GM19324 (cell line): ENCODE data around the gene UBL4A.

Experiments
- ATAC-seq: cut with Tn5 transposase; IDR thresholded peaks from one replicate; pipeline ENCODE4 v1.9.1; 2021; ENCODE audit warnings: mild to moderate bottlenecking, moderate library complexity; ENCODE audit not compliant: unreplicated experiment, low FRiP score

The UBL4A gene

DNA sequence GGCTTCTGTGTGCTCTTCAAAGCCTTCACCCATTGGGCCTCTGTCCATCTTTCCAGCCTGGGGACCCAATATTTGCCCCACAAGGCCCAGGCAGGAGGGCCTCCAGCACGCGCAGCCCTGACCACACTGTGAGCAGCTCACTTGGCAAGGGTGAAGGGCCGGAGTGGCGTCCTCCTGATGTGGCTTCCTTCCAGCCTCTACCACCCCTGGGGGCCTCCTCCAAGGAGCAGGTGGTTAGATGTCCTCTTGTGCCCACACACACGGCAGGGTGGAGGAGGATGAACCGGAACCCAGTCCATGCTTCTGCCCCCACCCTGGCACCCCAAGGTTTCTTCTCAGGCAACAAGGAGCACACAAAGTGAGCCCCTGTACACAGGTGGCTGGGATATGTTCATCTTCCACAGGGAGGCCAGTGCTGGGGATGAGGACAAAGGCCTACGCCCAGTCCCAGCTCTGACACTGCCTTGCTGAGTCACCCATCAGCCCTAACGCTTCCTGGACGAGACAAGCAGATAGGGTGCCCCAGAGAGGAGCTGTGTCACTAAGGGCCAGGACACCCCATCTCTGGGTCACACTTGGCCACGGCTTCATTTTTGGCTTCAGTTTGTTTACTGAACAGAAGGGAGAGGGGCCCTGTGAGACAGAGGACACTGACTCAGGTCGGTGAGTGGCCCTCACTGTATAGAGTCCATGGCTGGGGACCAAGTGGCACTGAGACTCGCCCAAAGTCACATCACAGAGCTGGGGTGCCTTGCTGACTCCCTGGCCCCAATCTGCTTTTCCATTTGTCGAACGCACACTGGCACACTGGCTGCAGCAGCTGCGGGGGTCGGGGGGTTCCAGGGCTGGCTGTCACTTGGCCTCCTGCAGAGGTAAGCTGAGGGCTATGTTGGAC is 1.9 kb downstream of the UBL4A start:
- ATAC-seq, result no peak

DNA sequence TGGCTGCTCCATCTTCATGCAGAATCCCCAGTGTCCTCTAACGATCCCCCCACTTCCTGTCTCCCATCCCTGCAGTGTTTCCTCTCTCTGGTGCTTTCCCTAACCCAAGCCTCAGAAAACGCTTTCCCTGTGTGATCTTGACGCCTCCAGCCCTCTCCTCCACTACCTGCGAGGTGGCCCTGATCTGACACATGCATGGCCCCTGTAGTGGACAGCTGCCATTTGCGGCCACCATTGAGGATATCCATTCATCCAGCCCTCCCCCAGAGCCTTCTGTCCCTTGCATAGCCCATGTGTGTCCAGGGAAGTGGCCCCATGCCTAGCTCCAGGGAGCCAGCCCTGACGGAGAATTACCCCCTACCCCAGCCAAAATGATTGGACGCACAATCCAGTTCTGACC is 3.1 kb downstream of the UBL4A start:
- no peak for ATAC-seq

- no peak for ATAC-seq
These were observed 3.6 kb downstream of the UBL4A start for GRCh38 chrX:154482786-154483185.

DNA sequence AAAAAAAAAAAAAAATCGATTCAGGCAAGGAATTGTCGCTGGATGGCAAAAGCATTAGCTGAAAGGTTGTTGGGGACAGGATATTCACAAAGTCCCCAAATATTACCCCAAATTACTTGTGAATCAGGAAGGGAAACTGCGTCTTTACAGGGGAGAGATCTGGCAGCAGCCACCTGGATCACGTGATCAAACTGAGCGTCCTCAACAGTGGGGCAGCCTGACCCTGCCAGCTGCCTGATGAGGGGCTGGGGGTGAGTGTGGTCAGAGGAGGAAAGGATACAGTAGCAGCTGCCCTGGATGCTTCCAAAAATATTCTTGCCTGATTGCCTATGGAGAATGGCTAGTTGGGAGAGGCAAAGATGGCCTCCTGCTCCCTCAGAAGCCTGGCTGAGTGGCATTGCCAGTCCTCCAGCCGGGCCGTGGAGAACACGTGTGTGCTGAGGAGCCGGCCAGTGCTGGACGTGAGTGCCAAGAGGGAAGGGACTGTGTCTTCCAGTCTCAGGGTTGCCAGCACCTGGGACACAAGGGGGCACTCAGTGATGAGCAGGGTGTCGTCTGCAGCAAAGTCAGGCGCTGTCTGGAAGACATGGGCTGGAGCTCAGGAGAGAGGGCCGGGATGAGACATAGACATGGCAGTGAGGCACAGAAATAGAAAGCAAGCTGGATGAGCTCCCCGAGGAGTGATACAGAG is 4.4 kb downstream of the UBL4A start:
- no peak for ATAC-seq

DNA sequence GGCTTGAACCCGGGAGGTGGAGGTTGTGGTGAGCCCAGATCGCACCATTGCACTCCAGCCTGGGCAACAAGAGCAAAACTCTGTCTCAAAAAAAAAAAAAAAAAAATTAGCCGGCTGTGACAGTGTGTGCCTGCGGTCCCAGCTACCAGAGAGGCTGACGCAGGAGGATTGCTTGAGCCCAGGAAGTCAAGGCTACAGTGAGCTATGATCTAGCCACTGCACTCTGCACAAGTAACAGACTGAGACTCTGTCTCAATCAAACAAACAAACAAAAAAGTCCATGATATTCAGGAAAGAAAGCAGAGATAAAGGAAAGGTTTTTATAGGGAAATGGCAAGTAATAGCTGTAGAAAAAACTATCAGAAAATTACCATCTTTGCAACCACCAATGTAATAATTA is 5.2 kb downstream of the UBL4A start:
- ATAC-seq, result no peak

DNA sequence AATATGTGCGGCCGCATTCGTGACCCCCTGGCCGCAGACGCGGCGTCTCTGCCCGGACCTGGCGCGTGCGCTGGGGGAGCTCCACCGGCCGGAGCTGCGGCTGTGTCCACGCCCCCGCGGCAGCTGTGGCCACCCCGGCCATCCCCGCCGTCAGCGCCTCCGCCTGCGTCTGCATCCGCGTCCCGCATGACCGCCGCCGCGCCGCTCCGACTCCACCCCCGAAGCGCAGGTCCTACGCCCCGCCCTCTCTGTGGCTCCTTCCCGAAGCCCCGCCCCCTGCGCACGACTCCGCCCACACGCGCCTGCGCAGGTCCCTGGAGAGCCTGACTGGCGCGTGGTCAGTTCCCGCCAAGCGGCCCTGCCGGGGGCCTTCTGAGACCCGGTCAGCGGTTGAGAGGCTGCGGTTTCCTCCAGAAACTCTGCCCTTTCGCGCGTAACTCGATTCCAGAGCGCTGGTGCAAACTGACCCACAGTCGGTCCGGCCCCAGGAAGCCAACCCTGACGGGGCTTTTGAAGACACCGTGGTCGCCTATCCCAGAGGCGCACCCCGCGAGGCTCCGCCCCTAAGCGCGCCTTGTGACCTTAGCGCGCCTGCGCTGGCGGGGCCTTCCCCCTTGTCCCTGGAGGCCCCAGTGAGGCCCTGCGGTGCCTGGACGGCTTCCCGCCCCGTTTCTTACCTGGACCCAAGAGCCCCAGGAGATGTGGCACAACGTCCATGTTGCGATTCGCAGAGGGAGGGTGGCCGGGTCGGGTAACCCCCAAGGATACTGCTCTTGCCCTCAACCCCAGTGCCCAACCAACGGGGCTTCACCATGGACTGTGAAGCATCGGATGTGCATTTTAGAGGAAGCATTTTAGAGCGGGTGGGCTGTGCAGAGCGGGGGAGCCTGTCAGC is 7.4 kb downstream of the UBL4A start, which contains the start of gene LAGE3:
LAGE3 (minus strand) TSS at position 554 of the 895 bp plus-strand sequence; CDS start at position 188, 366 bp downstream.
- ATAC-seq, result peak; percentile 85

GRCh38 chrX:154477891-154478477 is 8.4 kb downstream of the UBL4A start:
- no peak for ATAC-seq

GRCh38 chrX:154476821-154477220 is 9.6 kb downstream of the UBL4A start:
- ATAC-seq, result no peak

DNA sequence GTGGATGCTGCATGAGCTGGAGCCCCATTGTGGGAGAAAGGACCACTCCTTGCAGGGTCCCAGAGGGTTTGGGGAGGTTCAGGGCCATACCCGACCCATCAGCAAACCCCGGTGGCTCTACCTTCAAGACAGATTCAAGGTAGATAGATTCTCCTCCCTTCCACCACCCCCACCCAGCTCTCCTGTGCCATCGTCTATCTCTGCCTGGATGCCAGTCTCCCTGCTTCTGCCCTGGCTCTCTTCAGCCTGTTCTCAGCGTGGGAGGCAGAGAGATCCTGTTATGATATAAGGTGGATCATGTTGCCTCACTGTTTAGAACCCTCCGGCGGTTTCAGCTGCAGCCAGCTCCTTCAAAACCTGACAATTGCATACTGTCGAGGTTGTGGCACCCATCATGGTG is 12.7 kb downstream of the UBL4A start:
- no peak for ATAC-seq

GRCh38 chrX:154472685-154473632 is 13.5 kb downstream of the UBL4A start:
- no peak for ATAC-seq

DNA sequence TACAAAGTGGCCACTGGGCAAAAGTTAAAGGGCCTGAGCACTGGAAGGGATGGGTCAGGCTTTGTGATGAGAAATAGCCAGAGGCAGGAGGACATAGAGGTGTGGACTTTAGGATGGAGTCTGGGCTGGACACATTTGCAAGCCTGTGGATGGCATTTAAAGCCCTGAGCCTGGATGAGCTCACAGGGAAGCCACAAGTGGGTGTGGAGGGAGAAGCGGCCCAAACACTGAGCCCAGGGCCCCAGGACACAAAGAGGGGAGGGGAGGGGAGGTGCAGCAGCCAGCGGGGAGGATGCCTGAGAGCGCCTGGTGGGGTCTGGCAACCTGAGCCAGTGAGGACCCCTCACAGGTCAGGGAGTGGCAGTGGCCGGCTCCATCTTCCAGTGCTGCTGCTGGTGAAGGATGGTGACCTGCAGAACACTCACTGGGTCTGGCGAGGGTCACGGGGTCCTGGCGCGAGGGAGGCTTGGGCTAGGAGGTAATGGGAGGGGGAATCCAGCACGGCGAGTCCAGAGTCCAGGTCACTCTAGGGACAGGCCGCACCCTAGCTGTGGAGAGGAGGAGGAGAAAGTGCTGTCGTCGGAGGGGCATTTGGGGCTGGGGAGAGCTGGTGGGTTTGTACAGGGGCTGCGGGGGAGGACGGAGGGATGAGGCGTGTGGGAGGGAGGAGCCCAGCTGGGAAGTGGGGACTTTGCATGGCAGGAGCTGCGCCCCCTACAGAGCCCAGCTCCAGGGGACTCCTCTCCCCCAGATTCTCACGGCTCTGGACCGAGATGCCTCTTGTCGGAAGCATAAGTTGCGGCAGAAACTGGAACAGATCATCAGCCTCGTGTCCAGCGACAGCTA is 14.4 kb downstream of the UBL4A start:
- ATAC-seq, result no peak

DNA sequence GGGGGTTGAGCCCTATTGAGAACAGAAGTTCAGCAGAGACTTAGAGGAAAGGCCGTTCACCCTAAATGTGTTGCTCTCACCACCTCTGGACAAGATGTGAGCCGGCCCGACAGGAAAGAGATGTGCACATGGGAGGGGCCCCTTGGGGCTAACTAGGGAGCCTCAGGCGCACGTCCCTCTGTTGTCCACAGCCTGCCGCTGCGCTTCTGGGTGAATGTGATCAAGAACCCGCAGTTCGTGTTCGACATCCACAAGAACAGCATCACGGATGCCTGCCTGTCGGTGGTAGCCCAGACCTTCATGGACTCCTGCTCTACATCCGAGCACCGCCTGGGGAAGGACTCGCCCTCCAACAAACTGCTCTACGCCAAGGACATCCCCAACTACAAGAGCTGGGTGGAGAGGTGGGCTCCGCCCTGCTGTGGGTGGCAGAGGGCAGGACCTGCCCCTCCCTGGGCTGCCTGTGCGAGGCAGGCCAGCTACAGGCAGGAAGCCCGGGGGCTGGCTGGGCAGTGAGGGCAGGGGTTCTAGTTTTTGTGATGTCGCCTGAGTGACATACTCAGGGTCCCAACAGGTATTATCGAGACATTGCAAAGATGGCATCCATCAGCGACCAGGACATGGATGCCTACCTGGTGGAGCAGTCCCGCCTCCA is 15.4 kb downstream of the UBL4A start:
- no peak for ATAC-seq

DNA sequence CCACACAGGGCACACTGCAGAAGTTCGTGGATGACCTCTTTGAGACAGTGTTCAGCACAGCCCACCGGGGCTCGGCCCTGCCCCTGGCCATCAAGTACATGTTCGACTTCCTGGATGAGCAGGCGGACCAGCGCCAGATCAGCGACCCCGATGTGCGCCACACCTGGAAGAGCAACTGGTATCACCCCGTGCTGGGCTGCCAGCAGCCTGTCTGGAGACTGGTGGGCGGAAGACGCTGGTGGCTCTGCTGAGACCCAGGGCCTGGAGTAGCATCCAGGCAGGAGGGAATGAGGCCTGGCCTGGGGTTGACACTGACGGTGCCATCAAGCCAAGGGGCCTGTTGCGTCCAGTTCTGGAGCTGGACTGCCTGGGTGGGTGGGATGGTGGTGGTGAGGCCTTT is 16.0 kb downstream of the UBL4A start:
- no peak for ATAC-seq

- ATAC-seq, result no peak
These were observed 16.5 kb downstream of the UBL4A start for GRCh38 chrX:154469880-154470279.

DNA sequence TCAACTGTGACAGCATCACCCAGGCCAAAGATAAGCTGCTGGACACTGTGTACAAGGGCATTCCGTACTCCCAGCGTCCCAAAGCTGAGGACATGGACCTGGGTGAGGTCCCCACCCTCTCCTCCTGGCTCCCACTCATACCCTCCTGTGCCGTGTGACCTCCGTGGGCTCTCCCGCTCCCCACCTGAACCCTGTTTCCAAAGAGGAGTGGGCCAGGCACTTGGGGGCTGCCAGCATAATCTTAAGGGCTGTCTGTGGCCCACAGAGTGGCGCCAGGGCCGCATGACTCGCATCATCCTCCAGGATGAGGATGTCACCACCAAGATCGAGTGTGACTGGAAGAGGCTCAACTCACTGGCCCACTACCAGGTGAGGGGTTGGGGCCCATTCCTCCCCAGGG is 17.3 kb downstream of the UBL4A start:
- no peak for ATAC-seq

GRCh38 chrX:154468217-154468616 is 18.2 kb downstream of the UBL4A start:
- ATAC-seq, result no peak

DNA sequence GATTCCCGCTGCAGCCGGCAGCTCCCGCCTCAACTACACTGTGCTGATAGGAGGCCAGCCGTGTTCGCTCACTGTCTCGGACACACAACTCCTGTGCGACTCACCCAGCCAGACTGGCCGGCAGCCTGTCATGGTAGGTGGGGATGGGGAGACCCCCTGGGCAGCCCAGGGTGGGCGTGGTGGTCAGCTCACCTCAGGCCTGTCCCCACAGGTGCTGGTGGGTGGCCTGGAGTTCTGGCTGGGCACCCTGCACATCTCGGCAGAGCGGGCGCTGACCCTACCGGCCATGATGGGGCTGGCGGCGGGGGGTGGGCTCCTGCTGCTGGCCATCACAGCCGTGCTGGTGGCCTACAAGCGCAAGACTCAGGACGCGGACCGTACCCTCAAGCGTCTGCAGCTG is 18.9 kb downstream of the UBL4A start:
- no peak for ATAC-seq

DNA sequence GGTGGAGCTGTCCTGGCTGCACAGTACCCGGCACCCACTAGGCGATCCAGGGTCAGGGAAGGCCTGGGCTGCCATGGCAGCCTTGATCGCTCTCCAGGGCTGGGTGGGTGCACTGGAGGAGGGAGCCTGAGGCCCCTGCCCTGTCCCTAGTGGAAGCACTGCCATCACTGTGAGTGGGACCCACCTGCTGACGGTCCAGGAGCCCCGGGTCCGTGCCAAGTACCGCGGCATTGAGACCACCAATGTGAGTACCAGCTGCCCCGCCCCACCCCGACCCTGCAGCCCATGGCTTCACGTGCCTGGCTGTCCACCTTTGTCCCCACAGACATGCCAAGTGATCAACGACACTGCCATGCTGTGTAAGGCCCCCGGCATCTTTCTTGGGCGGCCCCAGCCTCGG is 19.5 kb downstream of the UBL4A start:
- no peak for ATAC-seq
